HepG2 (cell line): ENCODE measurements around the gene REST. TPM values are rescaled to one million over a fixed set of nuclear protein-coding genes. Genes with fewer than 3 reads are reported as not detected.
A peak's percentile ranks its signal among the peaks of the same experiment; 100 is the strongest.

Source experiments
- ATAC-seq: fragments of 200-7000 bp; cut with Tn5 transposase; 3 replicates; pipeline ENCODE4 v1.9.1; 2020; ENCODE audit warnings: mild to moderate bottlenecking, moderate library complexity
- BruUV-seq: library from RNA; stranded (reverse); fragments of 400-500 nt; replicated peaks from 2 replicates; lab custom pipeline; 2021; lab: Mats Ljungman, UMichigan
- CTCF ChIA-PET: fragments of 300-600 bp; formaldehyde crosslinking; extraction: SDS; loops from one replicate; lab custom pipeline; 2021; ENCODE audit warnings: low total read pairs, inconsistent platforms, low intra/inter-chr PET ratio; lab: Yijun Ruan, JAX
- POLR2A ChIA-PET: fragments of 350-600 bp; sonication (Branson Sonifier 250); formaldehyde crosslinking; loops from one replicate; lab custom pipeline; 2020; ENCODE audit warnings: antibody characterized with exemption, inconsistent platforms; lab: Yijun Ruan, JAX
- DNase-seq: peaks from one replicate; pipeline ENCODE4 v3.0.0-alpha.2; 2015; ENCODE audit warnings: low spot score
- FAIRE-seq: peaks from 3 replicates; lab custom pipeline; 2011; peaks lifted over from hg19 to GRCh38; lab: Jason Lieb, UNC
- H2AFZ ChIP-seq: one replicate; pipeline ENCODE4 v1.6.1; 2011; ENCODE audit warnings: low read length, inconsistent platforms
- H3K27ac ChIP-seq: fragments of 300-600 bp; 3 replicates; pipeline ENCODE4 v1.8.0; 2011; ENCODE audit warnings: mixed run types, mild to moderate bottlenecking, mixed read lengths, low read length, inconsistent platforms; ENCODE audit not compliant: insufficient read depth; ENCODE audit errors: extremely low read length
- H3K27me3 ChIP-seq, 2 experiments: fragments of 200-600 bp in 1 of 2; 2 replicates in 1 of 2; 3 replicates in 1 of 2; pipeline versions ENCODE4 v1.6.0 to v1.8.0; 2011; ENCODE audit warnings: low read length in 2 of 2, mild to moderate bottlenecking in 2 of 2, moderate library complexity in 2 of 2, inconsistent platforms in 1 of 2; ENCODE audit not compliant: insufficient read depth in 2 of 2, control insufficient read depth in 1 of 2
- H3K36me3 ChIP-seq, 2 experiments: fragments of 200-600 bp in 1 of 2; replicated peaks in 1 of 2; 2 replicates in 1 of 2; 3 replicates in 1 of 2; pipeline versions ENCODE4 v1.5.1 to v1.8.0; 2011; ENCODE audit warnings: low read length in 2 of 2, inconsistent platforms in 1 of 2; ENCODE audit not compliant: insufficient read depth in 2 of 2, control insufficient read depth in 1 of 2
- H3K4me1 ChIP-seq: 2 replicates; pipeline ENCODE4 v1.5.1; 2012; ENCODE audit warnings: low read length, inconsistent platforms; ENCODE audit not compliant: insufficient read depth
- H3K4me2 ChIP-seq: 2 replicates; pipeline ENCODE4 v1.6.0; 2011; ENCODE audit warnings: low read depth, low read length, inconsistent platforms
- H3K4me3 ChIP-seq, 3 experiments: fragments of 200-600 bp in 1 of 3; sonication (generic), shearing (Covaris generic) in 1 of 3; replicated peaks in 1 of 3; 2 replicates each; pipeline ENCODE4 v1.5.1; 2011 to 2016; ENCODE audit warnings: low read length in 3 of 3, inconsistent platforms in 2 of 3, low read depth in 2 of 3, mild to moderate bottlenecking in 2 of 3, control low read depth in 1 of 3, mixed read lengths in 1 of 3; ENCODE audit not compliant: insufficient read depth in 1 of 3
- H3K79me2 ChIP-seq: one replicate; pipeline ENCODE4 v1.6.1; 2011; ENCODE audit warnings: low read length, inconsistent platforms; ENCODE audit not compliant: insufficient read depth
- H3K9ac ChIP-seq: 2 replicates; pipeline ENCODE4 v1.6.0; 2011; ENCODE audit warnings: mild to moderate bottlenecking, low read depth, low read length, inconsistent platforms; ENCODE audit not compliant: insufficient read depth
- H3K9me3 ChIP-seq: 2 replicates; pipeline ENCODE4 v1.5.1; 2012; ENCODE audit warnings: mild to moderate bottlenecking, low read length
- H4K20me1 ChIP-seq: 2 replicates; pipeline ENCODE4 v1.6.0; 2011; ENCODE audit warnings: inconsistent platforms, mild to moderate bottlenecking, low read length, moderate library complexity; ENCODE audit not compliant: insufficient read depth
- ETV6 ChIP-seq: sonication (generic); formaldehyde crosslinking; conservative IDR thresholded peaks from 2 replicates; pipeline ENCODE4 v1.4.0; 2020; ENCODE audit warnings: missing genetic modification reagents
- GABPA ChIP-seq, 2 experiments: IDR thresholded peaks; 2 replicates each; pipeline ENCODE4 v1.6.1; 2011 to 2016; ENCODE audit warnings: low read depth in 2 of 2, low read length in 1 of 2, missing biosample characterization in 1 of 2, missing genetic modification characterization in 1 of 2
- HOXA5 ChIP-seq: sonication (generic); formaldehyde crosslinking; IDR thresholded peaks from 2 replicates; pipeline ENCODE4 v1.4.0; 2020; ENCODE audit warnings: missing genetic modification reagents
- KAT7 ChIP-seq: IDR thresholded peaks from 2 replicates; pipeline ENCODE4 v1.6.1; 2018; ENCODE audit warnings: borderline replicate concordance, missing compliant biosample characterization
- KAT8 ChIP-seq: IDR thresholded peaks from 2 replicates; pipeline ENCODE4 v1.6.1; 2016; ENCODE audit warnings: missing genetic modification reagents, missing compliant biosample characterization
- KMT2B ChIP-seq: IDR thresholded peaks from 2 replicates; pipeline ENCODE4 v1.6.1; 2016; ENCODE audit warnings: missing genetic modification reagents, missing compliant biosample characterization
- TARDBP ChIP-seq: sonication (generic); formaldehyde crosslinking; IDR thresholded peaks from 2 replicates; pipeline ENCODE4 v1.8.0; 2022; ENCODE audit warnings: mild to moderate bottlenecking, missing genetic modification reagents
- ZIK1 ChIP-seq: sonication (generic); formaldehyde crosslinking; IDR thresholded peaks from 2 replicates; pipeline ENCODE4 v1.5.0; 2020; ENCODE audit warnings: mild to moderate bottlenecking, low read depth, missing genetic modification reagents, borderline replicate concordance
- ZNF337 ChIP-seq: sonication (generic); formaldehyde crosslinking; IDR thresholded peaks from 2 replicates; pipeline ENCODE4 v1.5.1; 2020; ENCODE audit warnings: missing genetic modification reagents, low read depth, mild to moderate bottlenecking, borderline replicate concordance
- ZNF569 ChIP-seq: sonication (generic); formaldehyde crosslinking; IDR thresholded peaks from 2 replicates; pipeline ENCODE4 v1.5.0; 2020; ENCODE audit warnings: mild to moderate bottlenecking, missing genetic modification reagents, moderate library complexity, borderline replicate concordance
- ZNF660 ChIP-seq: sonication (generic); formaldehyde crosslinking; IDR thresholded peaks from 2 replicates; pipeline ENCODE4 v1.5.1; 2020; ENCODE audit warnings: mild to moderate bottlenecking, low read depth, missing genetic modification reagents, borderline replicate concordance
- ZNF850 ChIP-seq: sonication (generic); formaldehyde crosslinking; conservative IDR thresholded peaks from 2 replicates; pipeline ENCODE4 v1.9.0; 2021; ENCODE audit warnings: mild to moderate bottlenecking, missing genetic modification reagents
- WGBS: methylation state at CpG from one replicate; pipeline ENCODE4 v1.1.6; 2017; ENCODE audit warnings: low lambda C conversion rate; 5-methylcytosine and 5-hydroxymethylcytosine counted together
- in situ Hi-C: cut with HindIII; loops from 2 replicates; pipeline ENCODE4 v1.10.0; 2017; ENCODE audit warnings: low pct_unique_long_range_greater_than_20kb; ENCODE audit not compliant: extremely low pct_ligation_motif_present
- intact Hi-C: fragments of 100-400 bp; cut with micrococcal nuclease; formaldehyde crosslinking; loops from one replicate; pipeline ENCODE4 v1.10.0; 2022; ENCODE audit not compliant: unreplicated experiment
- polyA plus RNA-seq, 8 experiments: library from polyadenylated mRNA; depleted of rRNA in 3 of 8; stranded (reverse) in 7 of 8; unstranded in 1 of 8; fragments of >200 nt; fragmentation: Illumina TruSeq in 4 of 8; extraction: Trizol in 4 of 8; gene quantifications; 2 replicates each; pipeline versions ENCODE4 v1.2.1 to v1.2.3, GENCODE V29; 2011 to 2016; ENCODE audit warnings: low read depth in 4 of 8, missing spikeins in 1 of 8, mixed read lengths in 1 of 8; ENCODE audit not compliant: insufficient read depth in 1 of 8
- total RNA-seq, 5 experiments: library from RNA; depleted of rRNA; stranded (reverse); fragments of >200 nt; fragmentation: Illumina TruSeq; extraction: Trizol; gene quantifications; 2 replicates each; pipeline ENCODE4 v1.2.3, GENCODE V29; 2016; ENCODE audit warnings: low read depth in 1 of 5
- TF ChIP-seq, protein P1 (sequence below): sonication (generic); formaldehyde crosslinking; IDR thresholded peaks from 2 replicates; pipeline ENCODE4 v1.4.0; 2020; ENCODE audit warnings: mild to moderate bottlenecking, missing genetic modification reagents
- TF ChIP-seq, protein P2 (sequence below): IDR thresholded peaks from 2 replicates; pipeline ENCODE4 v1.6.1; 2012; ENCODE audit warnings: low read depth, low read length, improper control_type of control experiment

REST gene
- total and polyA plus RNA-seq, 2 of the 13 experiments (the other 11 are each of a cell fraction or from before 2014, with no cell fraction given), result 12.7 to 22.4 TPM

GRCh38 chr4:56978750-56979303, 71.1 kb downstream of the REST start, which contains the start of gene POLR2B:
Gene POLR2B, plus strand, starts transcription at chr4:56978896. Its CDS starts 90 bp downstream, at chr4:56978986.
- Histone ChIP-seq H3K4me1 (peaks cover 46% of the 10 kb centered on the region), H4K20me1 (peaks cover 33% of the 10 kb centered on the region), H3K4me3 (peak within 1 kb of the TSS; percentile 90 to 93 (median 92)), H3K79me2 (peaks cover 80% of the 10 kb centered on the region), H3K27me3 (no peaks in the 10 kb centered on the region; a peak in 1 of 5 replicates), H3K27ac (peak within 1 kb of the TSS; percentile 88), H3K4me2 (peak within 1 kb of the TSS; percentile 89), H2AFZ (no peak within 1 kb of the TSS), H3K9ac (peak within 1 kb of the TSS; percentile 97), H3K36me3 (peaks cover 0 to 4% of the 10 kb centered on the region in 2 experiments; a peak in 4 of 5 replicates), H3K9me3 (peaks cover under 1% of the 10 kb centered on the region; the same call in 1 of the 2 replicates)
- peak; percentile 88 for FAIRE-seq
- CTCF ChIA-PET, result interaction anchor here (0.7 kb wide), 1 partner anchor 16 kb away, joined by 3 read pairs; no protein-coding TSS in a partner anchor
- peak; percentile 96 for DNase-seq
- POLR2A ChIA-PET, result interaction anchor here (0.8 to 3.5 kb wide), 11 partner anchors 9 to 592 kb away, joined by 3 to 49 read pairs (median 4); partner anchors contain the start of genes AASDH, PAICS, PPAT and REST
- WGBS, result 2% methylated on average over 26 of the region's 37 CpGs
- in situ Hi-C loops (no loop called here), intact Hi-C loops (loop anchor here (5.0 kb wide), 1 partner anchor 542 kb away; the partner anchor contains the start of genes PAICS and PPAT)
- peak; percentile 62 for ATAC-seq
- TSS peak; percentile 80 for BruUV-seq
- TF ChIP-seq TARDBP (CRISPR knock-in tag) (no peak), KAT8 (CRISPR knock-in tag) (peak; percentile 91), KMT2B (CRISPR knock-in tag) (peak; percentile 62; the same call in 1 of the 2 replicates), ZNF569 (no peak), HOXA5 (CRISPR knock-in tag) (no peak), ZIK1 (CRISPR knock-in tag) (no peak), ZNF850 (CRISPR knock-in tag) (no peak), ETV6 (CRISPR knock-in tag) (no peak), KAT7 (CRISPR knock-in tag) (no peak), ZNF337 (CRISPR knock-in tag) (no peak), GABPA (IDR thresholded peaks at IDR 0.05; ENCODE audit: low read depth, low read length) (peak; percentile 15; the same call in 1 of the 2 replicates), GABPA (CRISPR knock-in tag; IDR thresholded peaks at IDR 0.05; ENCODE audit: low read depth) (peak; percentile 82), ZNF660 (CRISPR knock-in tag) (no peak)
- TF ChIP-seq, protein P1, sequence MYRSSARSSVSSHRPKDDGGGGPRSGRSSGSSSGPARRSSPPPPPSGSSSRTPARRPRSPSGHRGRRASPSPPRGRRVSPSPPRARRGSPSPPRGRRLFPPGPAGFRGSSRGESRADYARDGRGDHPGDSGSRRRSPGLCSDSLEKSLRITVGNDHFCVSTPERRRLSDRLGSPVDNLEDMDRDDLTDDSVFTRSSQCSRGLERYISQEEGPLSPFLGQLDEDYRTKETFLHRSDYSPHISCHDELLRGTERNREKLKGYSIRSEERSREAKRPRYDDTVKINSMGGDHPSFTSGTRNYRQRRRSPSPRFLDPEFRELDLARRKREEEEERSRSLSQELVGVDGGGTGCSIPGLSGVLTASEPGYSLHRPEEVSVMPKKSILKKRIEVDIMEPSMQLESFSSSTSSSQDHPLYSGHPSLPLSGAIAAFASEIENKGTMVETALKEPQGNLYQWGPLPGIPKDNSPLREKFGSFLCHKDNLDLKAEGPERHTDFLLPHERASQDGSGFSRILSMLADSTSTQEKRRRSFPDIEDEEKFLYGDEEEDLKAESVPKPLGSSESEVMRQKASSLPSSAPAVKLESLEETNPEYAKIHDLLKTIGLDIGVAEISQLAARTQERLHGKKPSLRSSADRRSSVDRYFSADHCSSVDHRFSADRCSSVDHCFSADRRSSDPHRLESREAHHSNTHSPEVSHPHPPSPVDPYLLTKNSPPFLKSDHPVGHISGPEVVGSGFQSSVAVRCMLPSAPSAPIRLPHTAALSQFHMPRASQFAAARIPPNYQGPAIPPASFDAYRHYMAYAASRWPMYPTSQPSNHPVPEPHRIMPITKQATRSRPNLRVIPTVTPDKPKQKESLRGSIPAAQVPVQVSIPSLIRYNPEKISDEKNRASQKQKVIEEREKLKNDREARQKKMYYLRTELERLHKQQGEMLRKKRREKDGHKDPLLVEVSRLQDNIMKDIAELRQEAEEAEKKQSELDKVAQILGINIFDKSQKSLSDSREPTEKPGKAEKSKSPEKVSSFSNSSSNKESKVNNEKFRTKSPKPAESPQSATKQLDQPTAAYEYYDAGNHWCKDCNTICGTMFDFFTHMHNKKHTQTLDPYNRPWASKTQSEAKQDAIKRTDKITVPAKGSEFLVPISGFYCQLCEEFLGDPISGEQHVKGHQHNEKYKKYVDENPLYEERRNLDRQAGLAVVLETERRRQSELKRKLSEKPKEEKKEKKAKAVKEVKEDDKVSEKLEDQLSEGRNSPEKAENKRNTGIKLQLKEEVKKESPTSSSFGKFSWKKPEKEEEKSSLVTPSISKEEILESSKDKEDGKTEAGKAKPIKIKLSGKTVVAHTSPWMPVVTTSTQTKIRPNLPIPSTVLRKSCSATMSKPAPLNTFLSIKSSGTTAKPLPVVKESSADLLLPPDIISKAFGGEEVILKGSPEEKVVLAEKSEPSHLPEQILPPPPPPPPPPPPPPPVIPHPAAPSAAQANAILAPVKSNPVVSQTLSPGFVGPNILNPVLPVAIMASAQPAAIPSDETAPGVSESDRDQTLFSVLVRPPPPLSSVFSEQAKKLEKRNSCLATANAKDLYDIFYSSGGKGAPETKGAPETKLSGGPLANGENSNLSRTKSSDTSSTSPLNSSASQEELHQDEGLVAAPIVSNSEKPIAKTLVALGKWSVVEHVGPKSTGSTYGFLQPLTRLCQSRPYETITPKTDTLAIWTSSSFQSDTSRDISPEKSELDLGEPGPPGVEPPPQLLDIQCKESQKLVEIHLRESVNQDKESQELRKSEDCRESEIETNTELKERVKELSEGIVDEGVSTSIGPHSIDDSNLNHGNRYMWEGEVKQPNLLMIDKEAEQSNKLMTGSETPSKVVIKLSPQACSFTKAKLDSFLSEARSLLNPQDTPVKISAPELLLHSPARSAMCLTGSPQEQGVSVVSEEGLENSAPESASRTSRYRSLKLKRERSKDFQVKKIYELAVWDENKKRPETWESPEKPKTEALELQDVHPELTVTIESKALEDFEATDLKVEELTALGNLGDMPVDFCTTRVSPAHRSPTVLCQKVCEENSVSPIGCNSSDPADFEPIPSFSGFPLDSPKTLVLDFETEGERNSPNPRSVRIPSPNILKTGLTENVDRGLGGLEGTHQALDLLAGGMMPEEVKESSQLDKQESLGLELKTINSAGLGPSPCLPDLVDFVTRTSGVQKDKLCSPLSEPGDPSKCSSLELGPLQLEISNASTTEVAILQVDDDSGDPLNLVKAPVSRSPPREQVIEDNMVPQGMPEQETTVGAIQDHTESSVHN (CRISPR knock-in tag), result no peak
- TF ChIP-seq, protein P2, sequence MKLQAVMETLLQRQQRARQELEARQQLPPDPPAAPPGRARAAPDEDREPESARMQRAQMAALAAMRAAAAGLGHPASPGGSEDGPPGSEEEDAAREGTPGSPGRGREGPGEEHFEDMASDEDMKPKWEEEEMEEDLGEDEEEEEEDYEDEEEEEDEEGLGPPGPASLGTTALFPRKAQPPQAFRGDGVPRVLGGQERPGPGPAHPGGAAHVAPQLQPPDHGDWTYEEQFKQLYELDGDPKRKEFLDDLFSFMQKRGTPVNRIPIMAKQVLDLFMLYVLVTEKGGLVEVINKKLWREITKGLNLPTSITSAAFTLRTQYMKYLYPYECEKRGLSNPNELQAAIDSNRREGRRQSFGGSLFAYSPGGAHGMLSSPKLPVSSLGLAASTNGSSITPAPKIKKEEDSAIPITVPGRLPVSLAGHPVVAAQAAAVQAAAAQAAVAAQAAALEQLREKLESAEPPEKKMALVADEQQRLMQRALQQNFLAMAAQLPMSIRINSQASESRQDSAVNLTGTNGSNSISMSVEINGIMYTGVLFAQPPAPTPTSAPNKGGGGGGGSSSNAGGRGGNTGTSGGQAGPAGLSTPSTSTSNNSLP, result no peak; the same call in 1 of the 2 replicates
